ENCODE data around the gene PPARG.

Gene PPARG

DNA sequence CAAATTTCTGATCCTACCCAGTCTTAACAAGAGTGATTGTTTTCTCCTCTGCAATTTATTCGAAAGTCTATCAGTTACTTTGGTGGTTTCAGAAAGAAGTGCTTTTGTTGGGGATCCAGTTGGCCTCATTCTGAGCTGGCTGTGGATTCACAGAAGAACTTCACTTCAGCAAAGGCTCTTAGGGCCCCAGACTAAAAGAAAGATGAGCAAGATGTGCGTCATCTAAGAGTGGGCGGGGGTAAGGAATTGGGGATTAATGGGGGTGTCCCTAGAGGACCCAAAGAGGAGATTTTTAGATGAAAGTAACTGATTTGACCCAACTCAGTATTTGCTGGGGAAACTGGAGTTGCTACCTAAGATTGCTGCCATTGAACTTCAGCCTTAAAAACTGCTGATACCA lies 131.5 kb downstream of the PPARG start:
- TF ChIP-seq, protein P1, sequence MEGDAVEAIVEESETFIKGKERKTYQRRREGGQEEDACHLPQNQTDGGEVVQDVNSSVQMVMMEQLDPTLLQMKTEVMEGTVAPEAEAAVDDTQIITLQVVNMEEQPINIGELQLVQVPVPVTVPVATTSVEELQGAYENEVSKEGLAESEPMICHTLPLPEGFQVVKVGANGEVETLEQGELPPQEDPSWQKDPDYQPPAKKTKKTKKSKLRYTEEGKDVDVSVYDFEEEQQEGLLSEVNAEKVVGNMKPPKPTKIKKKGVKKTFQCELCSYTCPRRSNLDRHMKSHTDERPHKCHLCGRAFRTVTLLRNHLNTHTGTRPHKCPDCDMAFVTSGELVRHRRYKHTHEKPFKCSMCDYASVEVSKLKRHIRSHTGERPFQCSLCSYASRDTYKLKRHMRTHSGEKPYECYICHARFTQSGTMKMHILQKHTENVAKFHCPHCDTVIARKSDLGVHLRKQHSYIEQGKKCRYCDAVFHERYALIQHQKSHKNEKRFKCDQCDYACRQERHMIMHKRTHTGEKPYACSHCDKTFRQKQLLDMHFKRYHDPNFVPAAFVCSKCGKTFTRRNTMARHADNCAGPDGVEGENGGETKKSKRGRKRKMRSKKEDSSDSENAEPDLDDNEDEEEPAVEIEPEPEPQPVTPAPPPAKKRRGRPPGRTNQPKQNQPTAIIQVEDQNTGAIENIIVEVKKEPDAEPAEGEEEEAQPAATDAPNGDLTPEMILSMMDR (IDR thresholded peaks at IDR 0.05; ENCODE audit: low read depth, low read length, missing control alignments) = no peak
- DNase-seq (ENCODE audit: low read depth) = no peak
- H3K4me3 ChIP-seq (ENCODE audit: low read depth, low read length) = no peak overlapping the region

DNA sequence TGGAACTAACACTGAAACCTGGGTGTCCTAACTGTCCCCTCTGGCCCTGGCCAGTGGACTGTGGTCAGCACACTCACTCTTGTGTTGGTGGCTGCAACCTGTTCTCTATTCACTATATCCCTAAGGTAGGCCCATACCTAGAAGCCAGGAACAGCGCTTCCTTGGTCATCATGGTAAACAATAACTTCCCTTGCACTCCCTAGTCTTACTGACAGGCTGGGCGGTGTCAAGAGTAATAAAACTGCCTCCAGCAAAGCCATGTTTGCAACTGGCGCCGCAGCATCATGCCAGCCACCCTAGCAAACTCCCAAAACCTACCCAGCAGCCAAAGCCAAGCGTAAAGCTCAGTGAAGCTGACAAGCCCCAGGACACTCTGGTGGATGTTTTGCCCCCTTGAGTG lies 132.3 kb downstream of the PPARG start:
- DNase-seq (ENCODE audit: low read depth) = no peak
- TF ChIP-seq, protein P1 (IDR thresholded peaks at IDR 0.05; ENCODE audit: low read depth, low read length, missing control alignments) = no peak
- H3K4me3 ChIP-seq (ENCODE audit: low read depth, low read length) = no peak overlapping the region

DNA sequence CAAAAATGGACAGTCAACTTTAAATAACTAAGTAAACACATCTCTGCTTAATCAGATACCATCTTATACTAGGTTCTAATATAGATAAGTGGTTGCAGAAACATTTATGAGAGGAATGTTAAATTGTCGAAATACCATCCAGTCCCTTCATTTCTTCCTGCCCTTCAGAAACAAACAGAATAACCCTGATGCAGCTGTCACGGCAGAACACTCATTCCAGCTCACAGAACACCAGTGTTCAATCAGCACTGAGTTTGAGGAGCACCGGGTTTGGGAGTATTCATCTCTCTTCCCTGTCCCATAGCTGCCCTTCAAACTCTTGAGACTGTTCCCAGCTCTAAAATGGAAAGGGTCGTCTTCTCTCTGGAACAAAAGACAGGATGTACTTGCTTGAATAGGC lies 134.3 kb downstream of the PPARG start:
- TF ChIP-seq, protein P1 (IDR thresholded peaks at IDR 0.05; ENCODE audit: low read depth, low read length, missing control alignments) = no peak
- no peak for DNase-seq (ENCODE audit: low read depth)
- H3K4me3 ChIP-seq (ENCODE audit: low read depth, low read length) = no peak overlapping the region

DNA sequence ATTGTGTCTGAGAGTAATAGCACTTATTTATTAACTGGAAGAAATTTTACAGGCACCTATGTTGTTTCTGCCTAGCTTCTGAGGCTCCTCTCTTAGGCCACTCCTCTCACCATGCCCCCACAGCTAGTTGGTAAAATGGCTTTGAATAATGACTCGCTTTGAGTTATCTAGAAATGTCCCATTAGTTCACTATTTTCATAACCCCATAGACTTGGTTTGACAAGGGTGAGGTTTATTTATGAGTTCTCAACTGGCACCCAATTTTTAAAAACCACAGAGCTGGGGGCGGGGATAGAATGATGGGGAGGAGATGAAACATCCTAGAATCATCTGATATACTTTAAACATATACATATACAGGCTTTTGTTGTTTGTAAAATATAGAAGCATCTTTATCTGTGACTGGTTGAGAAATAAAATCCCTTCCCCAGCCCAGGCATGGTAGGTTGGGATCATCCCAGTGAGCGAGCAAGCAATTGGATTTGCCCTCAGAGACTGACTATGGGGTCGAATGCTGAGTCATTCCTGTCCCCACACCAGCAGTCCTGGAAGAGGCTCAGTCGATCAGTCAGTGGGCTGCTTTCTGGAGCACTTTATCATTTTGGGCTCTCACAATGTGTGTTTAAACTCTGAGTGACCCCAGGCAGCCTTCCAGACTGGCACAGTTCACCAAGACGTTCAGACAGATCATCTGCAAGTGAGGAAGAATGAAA lies 135.2 kb downstream of the PPARG start:
- TF ChIP-seq, protein P1 (IDR thresholded peaks at IDR 0.05; ENCODE audit: low read depth, low read length, missing control alignments) = no peak
- no peak overlapping the region for H3K4me3 ChIP-seq (ENCODE audit: low read depth, low read length)
- no peak for DNase-seq (ENCODE audit: low read depth)

DNA sequence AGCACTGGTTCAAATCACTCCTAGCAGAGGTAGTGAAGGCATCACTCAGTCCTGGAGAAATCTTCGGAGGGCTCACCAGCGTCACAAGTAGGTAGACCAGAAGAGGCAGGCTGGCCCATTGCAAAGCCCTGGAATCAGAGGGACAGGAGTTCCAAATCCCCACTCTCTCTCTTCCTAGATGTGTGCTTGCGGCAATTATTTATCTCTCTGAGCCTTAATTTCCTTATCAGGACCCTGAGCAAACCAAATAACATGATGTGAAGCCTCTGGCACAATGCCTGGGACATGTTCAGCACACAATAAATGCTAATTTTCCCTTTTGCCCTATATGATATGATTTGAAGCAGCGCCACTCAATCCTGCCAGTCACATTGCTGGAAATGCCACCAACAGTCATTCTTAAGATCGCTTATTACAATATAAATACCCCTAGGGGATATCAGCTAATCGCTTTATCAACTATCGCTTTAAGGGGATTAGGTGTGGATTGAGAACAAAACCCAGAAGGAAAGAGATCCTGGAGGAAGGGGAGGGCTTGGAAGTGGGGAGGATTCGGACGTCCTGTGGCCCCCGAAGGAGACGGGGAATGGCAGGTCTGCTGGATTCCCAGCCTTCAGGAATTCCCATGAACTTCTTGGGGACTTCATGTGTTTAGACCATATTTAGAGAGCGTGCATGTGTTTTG lies 135.9 kb downstream of the PPARG start:
- H3K4me3 ChIP-seq (ENCODE audit: low read depth, low read length) = no peak overlapping the region
- TF ChIP-seq, protein P1 (IDR thresholded peaks at IDR 0.05; ENCODE audit: low read depth, low read length, missing control alignments) = no peak
- no peak for DNase-seq (ENCODE audit: low read depth)

DNA sequence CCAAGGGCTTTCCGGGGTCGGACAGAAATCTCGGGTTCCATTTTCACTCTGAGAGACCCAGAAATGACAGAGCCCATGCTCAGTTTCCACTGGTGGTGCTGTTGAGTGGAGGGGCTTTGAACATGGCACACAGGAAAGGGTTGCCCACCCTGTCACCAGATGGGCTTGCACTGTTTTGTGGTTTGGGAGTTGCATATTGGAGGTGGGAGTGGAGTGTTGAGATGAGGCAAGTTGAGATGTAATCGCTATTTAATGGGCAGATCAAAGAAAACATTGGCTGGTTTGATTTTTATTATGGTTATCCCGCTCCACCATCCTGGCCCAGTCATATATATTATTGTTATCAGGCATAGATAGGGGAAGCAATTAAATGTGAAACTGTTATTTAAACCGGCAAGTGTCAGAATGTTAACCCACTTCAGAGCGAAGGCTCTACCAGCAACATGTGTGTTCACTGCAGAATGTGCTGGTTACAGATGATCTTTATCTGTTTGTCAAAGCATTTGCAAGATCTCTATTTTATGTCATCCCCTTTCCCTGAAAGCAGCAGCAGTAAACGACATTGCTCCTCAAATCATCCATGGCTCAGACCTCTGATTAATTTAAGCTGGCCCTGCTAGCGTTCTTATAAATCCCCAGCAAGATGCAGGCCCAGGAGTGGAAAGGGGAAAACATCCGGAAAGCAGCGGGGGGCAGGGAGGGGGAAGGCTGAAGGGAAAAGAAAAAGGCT lies 137.1 kb downstream of the PPARG start:
- TF ChIP-seq, protein P1 (IDR thresholded peaks at IDR 0.05; ENCODE audit: low read depth, low read length, missing control alignments) = no peak
- DNase-seq (ENCODE audit: low read depth) = no peak
- no peak overlapping the region for H3K4me3 ChIP-seq (ENCODE audit: low read depth, low read length)

Data from GM12864 (cell line).